Common myeloid progenitor, CD34-positive (primary cell): ENCODE measurements around the gene DMAC1.

Experiments
- CTCF ChIA-PET: fragments of 350-600 bp; sonication (Branson Sonifier 250); formaldehyde crosslinking; loops from one replicate; lab custom pipeline; 2021; ENCODE audit warnings: antibody characterized with exemption; lab: Charles Lee
- POLR2A ChIA-PET: fragments of 350-600 bp; sonication (Branson Sonifier 250); formaldehyde crosslinking; loops from one replicate; lab custom pipeline; 2021; ENCODE audit warnings: antibody characterized with exemption; lab: Charles Lee
- DNase-seq, 3 donors: peaks; one replicate each; pipeline versions ENCODE4 v3.0.0 to v3.0.0-alpha.2; 2013
- H3K27ac ChIP-seq, 2 experiments: 1 replicate in 1 of 2; 2 replicates in 1 of 2; pipeline ENCODE4 v1.7.0; 2013; ENCODE audit warnings: inconsistent platforms in 2 of 2, low read length in 2 of 2, mild to moderate bottlenecking in 2 of 2, low read depth in 1 of 2, moderate library complexity in 1 of 2; ENCODE audit not compliant: severe bottlenecking in 2 of 2, insufficient read depth in 1 of 2, poor library complexity in 1 of 2
- H3K27me3 ChIP-seq, 5 experiments: replicated peaks in 2 of 5; 1 replicate in 3 of 5; 2 replicates in 2 of 5; pipeline versions ENCODE4 v1.6.1 to v1.7.0; 2013; ENCODE audit warnings: low read length in 4 of 5, mild to moderate bottlenecking in 2 of 5, moderate library complexity in 2 of 5, inconsistent platforms in 1 of 5; ENCODE audit not compliant: insufficient read depth in 5 of 5, control insufficient read depth in 4 of 5
- H3K36me3 ChIP-seq, 4 experiments: 1 replicate in 2 of 4; 2 replicates in 2 of 4; pipeline versions ENCODE4 v1.6.1 to v1.7.0; 2013; ENCODE audit warnings: low read length in 3 of 4, control low read depth in 1 of 4, mild to moderate bottlenecking in 1 of 4; ENCODE audit not compliant: control insufficient read depth in 4 of 4, insufficient read depth in 4 of 4
- H3K4me1 ChIP-seq, 4 experiments: 1 replicate in 3 of 4; 2 replicates in 1 of 4; pipeline versions ENCODE4 v1.6.1 to v1.7.1; 2013; ENCODE audit warnings: low read length in 3 of 4, mild to moderate bottlenecking in 3 of 4, control low read depth in 1 of 4, inconsistent platforms in 1 of 4, moderate library complexity in 1 of 4; ENCODE audit not compliant: control insufficient read depth in 4 of 4, insufficient read depth in 4 of 4; ENCODE audit errors: control extremely low read depth in 1 of 4
- H3K4me3 ChIP-seq, 7 experiments: 1 replicate in 4 of 7; 2 replicates in 3 of 7; pipeline versions ENCODE4 v1.5.1 to v1.7.0; 2013; ENCODE audit warnings: mild to moderate bottlenecking in 7 of 7, low read length in 6 of 7, moderate library complexity in 6 of 7, inconsistent platforms in 2 of 7, low read depth in 2 of 7, control low read depth in 1 of 7; ENCODE audit not compliant: insufficient read depth in 4 of 7, control insufficient read depth in 1 of 7; ENCODE audit errors: extremely low read depth in 1 of 7
- H3K9me3 ChIP-seq, 5 experiments: 1 replicate in 4 of 5; 2 replicates in 1 of 5; pipeline versions ENCODE4 v1.6.1 to v1.7.1; 2013; ENCODE audit warnings: low read length in 4 of 5, mild to moderate bottlenecking in 2 of 5, inconsistent platforms in 1 of 5, low read depth in 1 of 5, moderate library complexity in 1 of 5; ENCODE audit not compliant: control insufficient read depth in 4 of 5, insufficient read depth in 2 of 5; ENCODE audit errors: control extremely low read depth in 1 of 5
- WGBS: methylation state at CpG from one replicate; pipeline ENCODE4 v1.1.5; 2013; ENCODE audit not compliant: insufficient coverage; 5-methylcytosine and 5-hydroxymethylcytosine counted together

The DMAC1 gene

DNA sequence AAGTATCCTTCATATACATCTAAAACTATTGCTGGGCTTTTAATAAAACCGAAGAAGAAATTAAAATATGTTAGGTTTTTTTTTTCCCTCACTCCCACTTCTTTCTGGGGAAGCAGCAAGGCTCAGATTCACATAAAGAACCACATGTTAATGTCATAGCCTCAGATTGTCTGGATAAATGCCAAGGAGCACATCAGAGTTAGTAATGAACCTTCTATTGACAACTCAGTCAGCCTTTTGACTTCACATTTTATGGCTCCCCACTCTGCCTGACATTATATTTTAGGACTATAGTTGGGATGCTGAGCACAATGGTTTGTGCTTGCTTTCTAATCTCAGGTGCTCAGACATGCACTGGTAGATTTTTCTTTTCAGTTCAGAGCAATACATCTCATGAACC, 21.8 kb downstream of the DMAC1 start:
- DNase-seq = no peak
- no peak overlapping the region for H3K4me3 ChIP-seq
- H3K9me3 ChIP-seq = no peaks in the 10 kb centered on the region
- H3K27me3 ChIP-seq = no peaks in the 10 kb centered on the region
- WGBS = no CpG with 5 or more reads among the region's 1 CpG
- no peaks in the 10 kb centered on the region for H3K36me3 ChIP-seq
- ChIA-PET CTCF (no interaction called here), POLR2A (no interaction called here)
- peaks cover 0 to 9% (median 4%) of the 10 kb centered on the region in 4 experiments for H3K4me1 ChIP-seq
- H3K27ac ChIP-seq = no peak overlapping the region

- no peaks in the 10 kb centered on the region for H3K27me3 ChIP-seq
- peak in 1 of 3 donors; percentile 9 for DNase-seq
- H3K9me3 ChIP-seq = peaks cover 0 to 8% (median 1%) of the 10 kb centered on the region in 5 experiments
- ChIA-PET CTCF (no interaction called here), POLR2A (no interaction called here)
- WGBS = 8% methylated on average over 2 of the region's 2 CpGs
- H3K27ac ChIP-seq = no peak overlapping the region
- H3K4me3 ChIP-seq = no peak overlapping the region
- H3K36me3 ChIP-seq = no peaks in the 10 kb centered on the region
- H3K4me1 ChIP-seq = peaks cover 6 to 8% (median 6%) of the 10 kb centered on the region in 4 experiments
These were observed 29.5 kb downstream of the DMAC1 start for GRCh38 chr9:7770111-7770510.

DNA sequence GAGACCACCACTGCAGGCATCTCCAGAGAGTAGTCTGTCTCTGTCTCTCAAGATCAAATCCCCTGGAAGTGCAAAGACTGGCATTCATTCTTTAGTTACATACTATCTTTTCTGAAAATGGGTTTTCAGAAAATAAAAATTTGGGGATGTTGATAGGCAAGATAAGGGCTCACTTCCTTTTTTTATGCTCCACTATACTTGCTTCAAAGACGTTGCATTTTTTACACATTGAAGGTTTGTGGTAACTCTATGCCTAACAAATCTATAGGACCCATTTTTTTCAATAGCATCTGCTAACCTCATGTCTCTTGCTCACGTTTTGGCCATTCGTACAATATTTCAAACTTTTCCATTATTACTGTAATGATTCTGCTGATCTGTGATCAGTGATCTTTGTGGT, 37.0 kb downstream of the DMAC1 start:
- Histone ChIP-seq H3K4me1 (peaks cover 0 to 2% (median 0%) of the 10 kb centered on the region in 4 experiments), H3K4me3 (no peak overlapping the region), H3K27me3 (no peaks in the 10 kb centered on the region), H3K36me3 (no peaks in the 10 kb centered on the region), H3K27ac (no peak overlapping the region), H3K9me3 (peaks cover 0 to 18% (median 3%) of the 10 kb centered on the region in 5 experiments)
- 0% methylated on average over 1 of the region's 3 CpGs for WGBS
- peak in 2 of 3 donors; percentile 22 to 26 for DNase-seq
- CTCF ChIA-PET = no interaction called here
- POLR2A ChIA-PET = no interaction called here

GRCh38 chr9:7760014-7760415, 39.6 kb downstream of the DMAC1 start:
- DNase-seq = no peak
- no peaks in the 10 kb centered on the region for H3K27me3 ChIP-seq
- H3K36me3 ChIP-seq = no peaks in the 10 kb centered on the region
- ChIA-PET POLR2A (no interaction called here), CTCF (no interaction called here)
- peaks cover 0 to 2% (median 0%) of the 10 kb centered on the region in 4 experiments for H3K4me1 ChIP-seq
- no peak overlapping the region for H3K27ac ChIP-seq
- peaks cover 0 to 9% (median under 1%) of the 10 kb centered on the region in 5 experiments for H3K9me3 ChIP-seq
- H3K4me3 ChIP-seq = no peak overlapping the region
- no CpG with 5 or more reads among the region's 1 CpG for WGBS

GRCh38 chr9:7756088-7756487, 43.5 kb downstream of the DMAC1 start:
- Histone ChIP-seq H3K9me3 (no peaks in the 10 kb centered on the region), H3K4me1 (no peaks in the 10 kb centered on the region), H3K27ac (no peak overlapping the region), H3K27me3 (no peaks in the 10 kb centered on the region), H3K4me3 (no peak overlapping the region), H3K36me3 (no peaks in the 10 kb centered on the region)
- ChIA-PET CTCF (interaction anchor here (1.4 kb wide), 1 partner anchor 12 kb away, joined by 3 read pairs; no protein-coding TSS in a partner anchor), POLR2A (no interaction called here)
- DNase-seq = no peak

DNA sequence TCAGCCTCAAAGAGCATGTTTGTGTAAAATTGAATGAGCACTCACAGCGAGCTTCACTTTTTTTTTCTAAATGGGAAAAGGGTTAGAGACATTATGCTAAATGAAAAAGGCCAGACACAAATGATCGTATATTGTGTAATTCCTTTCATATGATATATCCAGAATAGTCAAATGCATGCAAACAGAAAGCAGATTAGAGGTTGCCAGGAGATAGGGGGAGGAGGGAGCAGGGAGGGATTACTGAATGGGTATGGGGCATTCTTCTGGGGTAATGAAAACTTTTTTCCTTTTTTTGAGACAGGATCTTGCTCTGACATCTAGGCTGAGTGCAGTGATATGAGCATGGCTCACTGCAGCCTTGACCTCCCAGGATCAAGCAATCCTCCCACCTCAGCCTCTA, 47.1 kb downstream of the DMAC1 start:
- CTCF ChIA-PET = no interaction called here
- no CpG with 5 or more reads among the region's 2 CpGs for WGBS

More for the DNA sequence above, 47.1 kb downstream of the DMAC1 start:
- POLR2A ChIA-PET = no interaction called here
- Histone ChIP-seq H3K9me3 (no peaks in the 10 kb centered on the region), H3K27ac (no peak overlapping the region), H3K36me3 (no peaks in the 10 kb centered on the region), H3K27me3 (no peaks in the 10 kb centered on the region), H3K4me3 (no peak overlapping the region), H3K4me1 (no peaks in the 10 kb centered on the region)
- DNase-seq = no peak
